Activated T-helper 9 cell treated with anti-CD3 and anti-CD28 coated beads, Interleukin-2, amount 50 U/mL, for 16 hours (primary cell): ENCODE measurements around the gene TRAM2.

ENCODE experiments used
- DNase-seq: peaks from one replicate; pipeline ENCODE4 v3.0.0-alpha.2; 2020; ENCODE audit warnings: low read depth

Gene TRAM2

DNA sequence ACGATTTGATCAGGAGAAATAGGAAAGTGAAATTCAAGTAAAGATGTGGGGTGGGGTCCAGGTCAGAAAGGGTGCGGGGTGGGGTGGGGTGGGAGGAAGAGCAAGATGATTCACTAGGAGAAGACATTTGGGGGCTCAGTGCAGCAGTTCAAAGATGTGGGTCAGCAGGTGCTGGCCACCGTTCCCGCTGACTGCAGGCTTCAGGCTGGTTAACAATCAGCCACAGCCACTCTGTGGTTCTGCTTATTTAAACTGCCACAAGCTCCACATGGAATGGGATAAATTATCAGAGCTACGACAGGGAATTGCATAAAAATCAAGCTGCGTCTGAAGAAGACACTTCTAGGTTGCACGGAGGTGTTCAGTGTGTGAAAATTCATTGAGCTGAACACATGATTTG, 49.4 kb downstream of the TRAM2 start:
- DNase-seq: no peak

- no peak for DNase-seq
These were observed 50.2 kb downstream of the TRAM2 start for GRCh38 chr6:52526634-52527033.

DNA sequence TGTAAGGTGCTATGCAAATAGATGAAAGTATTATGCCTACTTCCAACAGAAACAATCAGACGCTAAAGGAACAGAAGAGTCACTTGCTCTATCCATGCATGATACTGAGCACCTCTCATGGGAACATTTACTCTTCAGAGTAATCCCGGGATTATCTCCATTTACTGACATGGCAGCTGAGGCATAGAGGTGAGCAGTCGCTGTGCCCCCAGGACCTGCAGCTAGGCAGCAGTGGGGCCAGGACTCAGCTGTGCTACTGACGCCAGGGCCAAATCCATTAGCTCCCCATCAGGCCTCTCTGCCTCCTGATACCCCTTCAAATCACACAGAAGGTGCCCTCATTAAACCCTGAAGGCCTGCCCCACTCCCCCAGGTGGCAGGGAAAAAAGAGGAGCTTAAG, 51.9 kb downstream of the TRAM2 start:
- DNase-seq: no peak

DNA sequence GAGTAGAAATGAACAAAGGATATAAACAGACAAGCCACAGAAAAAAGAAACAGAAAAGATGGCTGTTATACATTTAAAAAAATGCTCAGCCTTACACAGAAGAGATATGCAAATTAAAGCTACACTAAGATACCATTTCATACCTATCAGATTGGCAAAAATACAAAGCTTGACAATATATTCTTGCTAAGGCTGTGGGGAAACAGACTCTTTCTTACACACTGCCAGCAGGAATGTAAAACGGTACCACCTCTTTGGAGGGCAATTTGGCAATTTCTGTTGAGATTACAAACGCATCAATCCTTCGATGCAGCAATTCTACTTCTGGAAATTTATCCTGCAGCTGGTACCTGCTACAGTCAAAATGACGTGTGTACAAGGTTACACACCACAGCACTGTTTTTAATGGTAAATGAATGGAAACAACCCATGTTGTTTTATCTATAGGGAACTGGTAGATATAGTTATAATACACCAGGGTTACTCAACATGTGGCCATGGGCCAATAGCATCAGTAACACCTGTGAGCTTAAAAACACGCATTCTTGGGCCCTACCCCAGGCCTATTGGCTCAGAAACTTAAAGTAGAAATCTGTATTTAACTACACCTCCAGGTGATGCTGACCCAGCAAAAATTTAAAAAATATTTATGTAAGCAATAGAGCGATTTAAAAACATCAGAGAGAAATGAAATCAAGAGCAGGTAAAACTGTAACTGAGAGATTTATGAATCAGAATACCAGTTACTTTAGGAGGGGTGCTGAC, 53.3 kb downstream of the TRAM2 start:
- DNase-seq: no peak

DNA sequence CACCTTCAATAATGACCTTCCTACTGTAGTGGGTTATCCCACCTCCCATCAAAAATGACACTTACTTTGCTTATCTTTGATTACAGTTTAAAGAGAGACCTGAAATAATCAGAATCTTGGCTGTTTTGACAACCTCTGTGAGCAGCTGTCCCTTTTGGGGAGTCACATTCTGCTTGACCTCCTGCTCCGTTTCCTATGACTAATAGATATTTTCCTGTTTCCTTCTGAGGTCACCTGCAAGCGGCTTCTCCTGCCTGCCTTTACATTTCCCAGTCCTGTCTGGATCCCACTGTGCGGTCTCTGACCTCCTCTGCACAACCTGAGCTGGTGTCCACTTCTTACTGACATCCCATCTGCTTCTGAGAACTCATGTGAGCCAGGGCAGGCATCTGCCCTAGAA, 54.2 kb downstream of the TRAM2 start:
- DNase-seq: no peak

DNA sequence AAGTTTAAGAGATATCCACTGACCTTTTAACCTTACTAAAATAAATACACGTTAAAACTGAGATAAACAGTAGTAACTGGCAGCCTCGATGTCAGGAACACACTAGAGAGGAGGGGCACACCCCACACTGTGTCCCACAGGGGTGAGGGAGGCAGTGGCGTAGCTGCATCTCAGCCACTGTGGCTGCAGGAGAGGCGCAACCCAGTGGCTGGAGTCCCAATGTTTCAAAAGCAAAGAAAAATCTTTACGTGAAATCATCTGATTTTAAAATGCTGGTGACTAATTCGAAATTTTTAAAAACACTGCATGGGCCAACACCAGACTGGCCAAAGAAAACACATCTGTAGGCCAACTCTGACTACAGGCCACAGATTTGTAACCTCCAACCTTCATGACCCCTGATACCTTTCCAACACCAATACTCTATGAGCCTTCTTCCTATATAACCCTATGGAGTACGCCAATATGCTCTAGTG, 54.7 kb downstream of the TRAM2 start:
- DNase-seq: no peak

DNA sequence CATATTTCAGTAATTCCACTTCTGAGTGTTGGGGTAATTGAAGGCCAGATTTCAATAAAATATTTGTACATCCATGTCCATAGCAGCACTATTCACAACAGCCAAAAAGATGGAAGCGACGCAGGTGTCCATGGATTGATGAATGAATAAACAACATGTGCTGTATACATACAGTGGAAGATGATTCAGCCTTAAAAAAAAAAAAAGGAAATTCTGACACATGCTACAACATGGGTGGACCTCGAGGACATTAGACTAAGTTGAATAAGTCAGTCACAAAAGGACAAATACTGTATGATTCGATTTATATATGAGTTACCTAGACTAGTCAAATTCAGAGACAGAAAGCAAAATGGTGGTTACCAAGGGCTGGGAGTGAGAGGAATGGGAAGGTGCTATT, 57.2 kb downstream of the TRAM2 start:
- DNase-seq: no peak

DNA sequence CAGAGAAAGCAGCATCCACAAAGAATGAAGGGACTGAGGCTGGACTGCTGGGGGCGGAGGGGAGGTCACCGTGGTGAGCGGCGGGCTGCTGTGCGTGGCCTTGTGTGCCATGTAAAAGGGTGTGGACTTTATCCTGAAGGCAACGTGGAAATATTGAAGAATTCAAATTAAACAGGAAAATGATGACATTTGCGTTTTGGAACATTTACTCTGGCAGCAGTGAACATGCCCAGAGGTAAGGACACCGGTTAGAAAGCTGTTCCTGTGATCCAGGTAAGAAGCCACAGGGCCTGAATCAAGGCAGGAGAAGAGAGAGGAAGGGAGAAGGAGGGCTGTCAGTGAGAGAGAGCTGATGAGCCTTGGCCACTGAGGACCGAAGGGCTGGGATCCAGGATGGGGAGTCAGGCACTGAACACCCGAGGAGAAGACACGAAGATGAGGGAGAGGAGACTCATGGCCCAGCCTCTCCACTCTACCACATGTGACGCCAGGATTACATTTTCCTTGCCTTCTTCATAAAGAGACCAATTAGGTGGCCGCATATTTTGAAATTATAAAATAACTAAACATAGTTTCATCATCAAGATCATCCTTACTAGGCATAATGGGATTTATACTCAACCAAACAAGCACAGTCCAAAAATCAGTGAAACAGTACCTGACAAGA, 58.4 kb downstream of the TRAM2 start:
- no peak for DNase-seq

- DNase-seq: no peak
These were observed 59.2 kb downstream of the TRAM2 start for GRCh38 chr6:52517502-52518278.

- no peak for DNase-seq
These were observed 59.9 kb downstream of the TRAM2 start for GRCh38 chr6:52516943-52517342.

DNA sequence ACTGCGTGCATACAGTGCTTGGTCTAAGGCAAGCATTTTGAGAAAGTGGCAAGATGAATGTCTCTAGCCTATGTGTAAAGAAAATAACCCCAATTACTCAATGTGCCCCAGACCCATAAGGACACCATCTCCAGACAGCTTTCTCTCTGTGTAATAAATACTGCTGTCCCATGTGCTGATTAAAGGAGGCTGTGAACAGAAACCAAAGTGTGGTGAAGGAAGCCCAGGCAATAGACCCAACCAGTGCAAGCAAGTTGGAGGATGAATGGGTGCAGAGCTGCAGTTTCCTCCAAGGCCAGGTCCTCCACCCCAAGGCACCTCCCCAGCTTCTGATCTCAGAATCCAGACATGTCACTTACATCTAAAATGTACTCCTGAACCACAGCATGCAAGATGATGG, 60.6 kb downstream of the TRAM2 start:
- no peak for DNase-seq

DNA sequence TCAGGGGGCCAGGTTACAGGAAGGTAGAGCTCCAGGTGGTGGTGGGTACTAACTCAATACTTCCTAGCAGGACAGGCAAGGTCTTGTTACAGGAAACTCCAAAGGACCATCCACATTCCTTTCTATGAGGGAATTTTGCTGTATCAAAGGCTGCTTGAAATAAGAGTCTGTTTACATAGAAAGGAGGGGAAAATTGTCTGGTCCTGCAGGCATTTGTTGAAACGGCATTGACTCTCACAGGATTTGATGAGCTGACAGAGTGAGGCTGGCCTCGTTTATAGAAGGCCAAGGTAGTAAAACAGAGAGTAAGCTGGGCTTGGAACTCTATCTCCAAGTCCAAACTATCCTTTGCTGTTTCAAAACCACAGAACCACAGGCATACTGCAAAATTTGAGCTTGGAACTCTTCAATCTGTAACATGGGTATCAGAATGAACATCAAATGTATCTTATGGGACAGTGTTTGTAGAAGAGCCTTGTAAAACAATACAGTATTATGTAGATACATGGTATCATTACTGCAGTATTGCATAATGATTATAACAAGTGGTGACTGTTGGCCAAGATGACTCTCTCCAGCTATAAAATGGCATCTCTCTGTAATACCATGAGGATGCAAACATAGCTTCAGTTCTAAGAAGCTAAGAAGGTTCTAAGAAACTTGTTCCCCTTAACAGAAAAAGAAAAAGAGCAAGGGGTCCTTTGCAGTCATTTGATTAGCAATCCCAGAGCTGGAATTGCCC, 61.5 kb downstream of the TRAM2 start:
- no peak for DNase-seq

DNA sequence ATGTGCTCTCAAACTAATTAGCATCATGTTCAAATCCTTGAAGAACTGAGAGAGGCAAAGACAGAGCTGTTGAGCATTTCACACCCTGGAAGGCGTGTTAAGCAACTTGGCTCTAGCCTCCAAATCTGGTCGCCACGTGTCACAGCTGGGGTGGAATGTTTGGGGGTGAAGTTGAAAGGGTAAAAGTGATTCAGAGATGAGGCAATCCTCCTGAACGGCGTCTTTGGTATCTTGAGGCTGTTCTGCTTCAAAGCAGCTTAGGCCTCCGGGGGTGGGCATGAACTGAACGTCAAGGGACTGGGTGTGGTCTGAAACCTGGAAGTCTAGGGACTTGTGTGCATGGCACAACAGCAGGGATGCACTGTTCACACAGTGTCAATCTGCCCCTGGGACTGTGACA, 62.3 kb downstream of the TRAM2 start:
- DNase-seq: no peak

- no peak for DNase-seq
These were observed 63.0 kb downstream of the TRAM2 start for GRCh38 chr6:52513896-52514295.

- no peak for DNase-seq
These were observed 63.4 kb downstream of the TRAM2 start for GRCh38 chr6:52513464-52513863.

DNA sequence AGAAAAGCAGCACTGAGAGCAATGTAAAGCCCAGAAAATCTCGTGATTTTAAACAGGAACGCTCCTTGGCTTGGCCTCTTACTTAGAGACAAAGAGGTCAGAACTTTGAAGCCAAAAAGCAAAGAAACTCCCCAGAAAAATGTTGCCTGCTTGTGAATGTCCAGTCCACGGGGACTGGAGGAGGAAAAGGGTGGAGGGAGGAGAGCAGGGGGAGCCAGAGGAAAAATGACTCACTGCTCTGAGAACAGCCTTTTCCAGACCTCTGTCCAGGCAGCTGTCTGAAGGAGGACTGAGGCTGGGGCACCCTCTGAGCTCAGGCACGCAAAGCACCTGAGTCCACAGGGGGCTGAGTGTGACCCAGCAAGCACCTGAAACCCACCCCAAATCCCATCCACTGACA, 64.7 kb downstream of the TRAM2 start:
- DNase-seq: no peak

- no peak for DNase-seq
These were observed 65.2 kb downstream of the TRAM2 start for GRCh38 chr6:52511572-52512151.

DNA sequence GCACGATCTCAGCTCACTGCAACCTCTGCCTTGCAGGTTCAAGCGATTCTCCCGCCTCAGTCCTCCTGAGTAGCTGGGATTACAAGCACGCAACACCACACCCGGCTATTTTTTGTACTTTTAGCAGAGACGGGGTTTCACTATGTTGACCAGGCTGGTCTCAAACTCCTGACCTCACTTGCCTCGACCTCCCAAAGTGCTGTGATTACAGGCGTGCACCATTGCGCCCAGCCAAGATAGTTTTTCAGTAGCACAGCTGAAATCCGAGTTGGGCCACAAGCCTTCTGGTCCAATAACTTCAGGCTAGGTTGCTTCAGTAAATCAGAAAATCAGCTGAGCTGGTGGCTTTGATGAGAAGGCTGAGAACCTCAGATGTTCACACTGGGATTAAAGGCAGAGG, 65.7 kb downstream of the TRAM2 start:
- DNase-seq: no peak

- no peak for DNase-seq
These were observed 66.7 kb downstream of the TRAM2 start for GRCh38 chr6:52510213-52510562.

- no peak for DNase-seq
These were observed 67.3 kb downstream of the TRAM2 start for GRCh38 chr6:52509281-52510212.

DNA sequence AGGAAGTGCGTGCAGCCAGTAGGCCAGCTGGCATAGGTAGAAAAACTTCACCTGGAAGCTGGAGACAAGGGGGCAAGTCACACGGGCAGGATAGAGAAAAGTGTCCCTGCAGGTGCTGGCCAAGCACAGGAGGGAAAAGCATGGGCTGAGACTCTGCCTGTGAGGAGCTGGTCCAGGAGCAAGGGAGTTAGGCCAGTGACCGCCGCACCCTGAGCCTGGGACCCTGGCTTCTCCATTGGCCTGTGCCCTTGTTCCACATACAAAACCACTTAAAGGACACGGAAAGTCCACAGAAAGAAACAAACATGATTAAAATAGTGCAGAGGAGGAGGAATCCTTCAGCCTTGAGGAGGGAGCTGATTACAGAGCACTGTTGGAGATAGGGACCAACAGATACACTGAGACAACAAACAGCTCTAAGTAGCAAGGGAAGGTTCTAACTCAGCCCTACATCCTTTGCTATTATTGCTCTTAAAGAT, 68.6 kb downstream of the TRAM2 start:
- no peak for DNase-seq
